Measurements from ENCODE around the gene RAD51B. TPM values are rescaled to one million over a fixed set of nuclear protein-coding genes. Genes with fewer than 3 reads are reported as not detected.

Gene RAD51B
- total RNA-seq, 3 donors from 2014 or later = 10.6 to 77.6 (median 33.8) TPM

DNA sequence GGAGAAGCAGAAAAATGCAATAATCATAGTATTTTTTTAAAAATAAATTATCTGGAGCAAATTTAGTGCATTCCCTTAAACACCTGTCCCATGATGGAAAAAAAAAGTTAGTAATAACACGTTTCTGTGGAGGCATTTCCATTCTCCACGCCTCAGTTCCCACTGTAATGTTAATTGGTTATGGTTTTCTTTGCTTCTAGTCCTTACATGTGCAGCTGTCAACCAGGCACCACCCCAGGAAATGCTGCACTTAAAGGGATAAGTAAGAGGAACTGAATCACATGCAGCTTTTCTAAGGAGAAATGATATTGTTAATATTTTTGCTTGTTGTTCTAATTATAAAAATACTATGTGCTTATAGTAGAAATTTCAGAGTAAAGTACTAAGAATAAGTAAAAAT lies 733.0 kb downstream of the RAD51B start:
- Histone ChIP-seq H3K27ac (peak overlapping the region; percentile 36 to 80), H3K36me3 (no peaks in the 10 kb centered on the region)
- DNase-seq (ENCODE audit: low spot score in 2 of 2) = peak in 1 of 2 donors; percentile 17

DNA sequence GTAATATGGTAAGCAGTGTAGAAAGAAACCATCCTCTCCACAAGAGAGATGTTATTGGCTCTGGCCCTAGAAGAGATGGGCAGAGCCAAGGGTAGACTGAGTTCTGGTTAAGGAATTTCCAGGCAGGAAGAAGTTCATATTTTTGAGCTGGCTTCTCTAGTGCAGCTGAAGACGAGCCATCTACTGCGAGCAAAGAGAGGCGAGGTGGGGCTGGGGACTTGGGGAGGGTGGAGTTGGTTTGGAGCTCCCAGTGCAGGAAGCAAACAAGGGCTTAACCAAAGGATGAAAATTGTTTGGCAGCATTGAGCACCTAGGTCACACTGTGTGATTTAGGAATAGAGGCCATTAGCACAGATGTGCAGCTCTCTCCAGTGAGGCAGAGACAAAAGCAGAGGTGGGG lies 733.7 kb downstream of the RAD51B start:
- DNase-seq (ENCODE audit: low spot score in 2 of 2) = peak in 1 of 2 donors; percentile 9
- no peak overlapping the region for H3K4me3 ChIP-seq
- TF ChIP-seq POLR2AphosphoS5 (IDR thresholded peaks at IDR 0.05) (no peak), POLR2A (IDR thresholded peaks at IDR 0.05) (no peak)
- TF ChIP-seq, protein P1, sequence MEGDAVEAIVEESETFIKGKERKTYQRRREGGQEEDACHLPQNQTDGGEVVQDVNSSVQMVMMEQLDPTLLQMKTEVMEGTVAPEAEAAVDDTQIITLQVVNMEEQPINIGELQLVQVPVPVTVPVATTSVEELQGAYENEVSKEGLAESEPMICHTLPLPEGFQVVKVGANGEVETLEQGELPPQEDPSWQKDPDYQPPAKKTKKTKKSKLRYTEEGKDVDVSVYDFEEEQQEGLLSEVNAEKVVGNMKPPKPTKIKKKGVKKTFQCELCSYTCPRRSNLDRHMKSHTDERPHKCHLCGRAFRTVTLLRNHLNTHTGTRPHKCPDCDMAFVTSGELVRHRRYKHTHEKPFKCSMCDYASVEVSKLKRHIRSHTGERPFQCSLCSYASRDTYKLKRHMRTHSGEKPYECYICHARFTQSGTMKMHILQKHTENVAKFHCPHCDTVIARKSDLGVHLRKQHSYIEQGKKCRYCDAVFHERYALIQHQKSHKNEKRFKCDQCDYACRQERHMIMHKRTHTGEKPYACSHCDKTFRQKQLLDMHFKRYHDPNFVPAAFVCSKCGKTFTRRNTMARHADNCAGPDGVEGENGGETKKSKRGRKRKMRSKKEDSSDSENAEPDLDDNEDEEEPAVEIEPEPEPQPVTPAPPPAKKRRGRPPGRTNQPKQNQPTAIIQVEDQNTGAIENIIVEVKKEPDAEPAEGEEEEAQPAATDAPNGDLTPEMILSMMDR (IDR thresholded peaks at IDR 0.05) = no peak
- peaks cover 15 to 19% of the 10 kb centered on the region in 2 donors for H3K4me1 ChIP-seq
- intact Hi-C loops (cut with DNase I; ENCODE audit: low total_unique reads) = no loop called here
- no peaks in the 10 kb centered on the region for H3K9me3 ChIP-seq
- H3K27ac ChIP-seq = peak overlapping the region; percentile 36 to 80
- no peaks in the 10 kb centered on the region for H3K27me3 ChIP-seq
- H3K36me3 ChIP-seq = no peaks in the 10 kb centered on the region

More for the DNA sequence above, 733.0 kb downstream of the RAD51B start:
- Histone ChIP-seq H3K4me3 (no peak overlapping the region), H3K9me3 (no peaks in the 10 kb centered on the region), H3K4me1 (peaks cover 15 to 20% of the 10 kb centered on the region in 2 donors), H3K27me3 (no peaks in the 10 kb centered on the region)
- TF ChIP-seq POLR2AphosphoS5 (IDR thresholded peaks at IDR 0.05) (no peak), POLR2A (IDR thresholded peaks at IDR 0.05) (no peak)
- TF ChIP-seq, protein P1 (IDR thresholded peaks at IDR 0.05) = no peak
- intact Hi-C loops (cut with DNase I; ENCODE audit: low total_unique reads) = no loop called here

DNA sequence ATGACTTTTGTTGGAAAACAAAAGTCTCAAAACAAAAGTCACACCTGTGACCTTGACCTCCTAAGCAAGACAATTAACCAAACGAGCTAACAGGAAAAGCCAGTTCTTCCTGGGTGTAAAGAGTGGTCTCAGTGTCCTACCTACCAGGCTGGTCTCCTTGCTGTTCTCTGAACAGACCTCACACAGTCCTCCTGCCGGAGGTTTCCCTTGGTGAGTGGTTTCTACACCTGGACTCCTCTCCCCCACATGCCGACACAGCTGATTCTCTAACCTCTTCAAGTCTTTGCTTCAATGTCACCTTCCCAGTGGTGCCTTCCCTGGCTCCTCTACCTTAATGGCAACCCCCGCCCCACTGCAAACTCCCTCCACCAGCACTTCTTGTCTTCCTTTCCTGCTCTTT lies 734.7 kb downstream of the RAD51B start:
- DNase-seq (ENCODE audit: low spot score in 2 of 2) = peak in 1 of 2 donors; percentile 13
- no peaks in the 10 kb centered on the region for H3K27me3 ChIP-seq
- intact Hi-C loops (cut with DNase I; ENCODE audit: low total_unique reads) = no loop called here
- H3K4me3 ChIP-seq = no peak overlapping the region
- H3K36me3 ChIP-seq = no peaks in the 10 kb centered on the region
- TF ChIP-seq POLR2AphosphoS5 (IDR thresholded peaks at IDR 0.05) = peak in 1 of 3 donors; percentile 20
- TF ChIP-seq, protein P1 (IDR thresholded peaks at IDR 0.05) = no peak
- H3K27ac ChIP-seq = peak overlapping the region; percentile 36 to 80
- peaks cover 7 to 16% of the 10 kb centered on the region in 2 donors for H3K4me1 ChIP-seq
- no peaks in the 10 kb centered on the region for H3K9me3 ChIP-seq

DNA sequence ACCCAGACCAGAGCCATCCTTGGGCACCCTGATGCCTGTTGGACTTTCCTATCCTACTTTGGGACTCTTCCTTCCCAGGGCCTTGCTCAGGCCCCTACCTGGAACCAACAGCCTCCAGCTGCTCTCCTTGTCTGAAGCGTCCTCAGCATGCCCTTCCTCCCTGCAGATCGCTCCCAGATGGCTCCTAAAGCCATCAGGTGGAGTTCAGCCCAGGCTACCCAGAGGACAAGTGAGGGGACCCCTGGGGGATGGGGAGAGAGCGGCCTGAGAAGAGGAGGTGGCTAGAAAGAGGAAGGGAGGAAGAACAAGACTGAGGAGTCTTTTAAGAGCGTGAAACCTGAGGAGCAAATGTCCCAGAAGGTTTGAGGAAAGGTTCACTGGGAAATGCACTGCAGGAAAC lies 736.7 kb downstream of the RAD51B start:
- no peak overlapping the region for H3K4me3 ChIP-seq
- H3K9me3 ChIP-seq = no peaks in the 10 kb centered on the region
- peak overlapping the region in 1 of 2 donors; percentile 80 for H3K27ac ChIP-seq
- intact Hi-C loops (cut with DNase I; ENCODE audit: low total_unique reads) = no loop called here
- no peaks in the 10 kb centered on the region for H3K27me3 ChIP-seq
- no peaks in the 10 kb centered on the region for H3K36me3 ChIP-seq
- no peak for DNase-seq (ENCODE audit: low spot score in 2 of 2)
- TF ChIP-seq POLR2AphosphoS5 (IDR thresholded peaks at IDR 0.05) (no peak), POLR2A (IDR thresholded peaks at IDR 0.05) (no peak)
- TF ChIP-seq, protein P1 (IDR thresholded peaks at IDR 0.05) = no peak
- H3K4me1 ChIP-seq = peaks cover 0 to 1% of the 10 kb centered on the region in 2 donors

DNA sequence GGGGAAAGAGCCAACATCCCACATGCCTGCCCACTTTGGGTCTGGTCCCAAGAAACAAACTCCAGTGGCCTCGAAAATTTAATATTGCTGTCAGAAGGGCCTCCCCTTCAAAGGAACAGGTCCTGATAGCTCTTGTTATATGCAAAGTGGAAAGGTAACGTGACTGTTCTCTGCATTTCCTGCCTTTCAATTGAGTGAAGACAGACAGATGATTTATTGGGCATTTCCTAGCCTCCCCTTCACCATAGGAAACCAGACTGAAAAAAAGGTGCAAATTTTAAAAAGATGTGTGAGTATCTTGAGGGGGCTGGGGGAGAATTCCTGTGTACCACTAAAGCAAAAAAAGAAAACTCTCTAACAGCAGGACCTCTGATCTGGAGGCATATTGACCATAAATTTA lies 738.1 kb downstream of the RAD51B start:
- H3K9me3 ChIP-seq = no peaks in the 10 kb centered on the region
- intact Hi-C loops (cut with DNase I; ENCODE audit: low total_unique reads) = no loop called here
- TF ChIP-seq POLR2A (IDR thresholded peaks at IDR 0.05) (no peak), POLR2AphosphoS5 (IDR thresholded peaks at IDR 0.05) (no peak)
- TF ChIP-seq, protein P1 (IDR thresholded peaks at IDR 0.05) = no peak
- H3K27me3 ChIP-seq = no peaks in the 10 kb centered on the region
- no peak for DNase-seq (ENCODE audit: low spot score in 2 of 2)
- H3K27ac ChIP-seq = peak overlapping the region in 1 of 2 donors; percentile 58
- H3K4me1 ChIP-seq = peaks cover 0 to 13% of the 10 kb centered on the region in 2 donors
- no peak overlapping the region for H3K4me3 ChIP-seq
- H3K36me3 ChIP-seq = no peaks in the 10 kb centered on the region
